GM23338 (cell line): Measurements from ENCODE around the gene ANAPC2. TPM values are rescaled to one million over a fixed set of nuclear protein-coding genes. Genes with fewer than 3 reads are reported as not detected.
A peak's percentile ranks its signal among the peaks of the same experiment; 100 is the strongest.

Experiments used
- ATAC-seq: fragments of 200-7000 bp; cut with Tn5 transposase; 3 replicates; pipeline ENCODE4 v1.9.1; 2020
- DNase-seq: peaks from one replicate; pipeline ENCODE4 v3.0.0-alpha.2; 2015; ENCODE audit warnings: low spot score
- H2AFZ ChIP-seq: fragments of 200-600 bp; sonication (generic); 2 replicates; pipeline ENCODE4 v1.8.0; 2016; ENCODE audit warnings: antibody characterized with exemption, mild to moderate bottlenecking, moderate library complexity
- H3F3A ChIP-seq: fragments of 200-600 bp; sonication (generic); replicated peaks from 2 replicates; pipeline ENCODE4 v1.8.0; 2017; ENCODE audit warnings: antibody characterized with exemption, mixed run types, low read depth
- H3K27ac ChIP-seq: fragments of 200-600 bp; sonication (generic); 2 replicates; pipeline ENCODE4 v1.6.1; 2016; ENCODE audit warnings: low read depth
- H3K27me3 ChIP-seq: fragments of 200-600 bp; sonication (generic); 2 replicates; pipeline ENCODE4 v1.8.0; 2016; ENCODE audit warnings: mild to moderate bottlenecking, mixed run types, moderate library complexity; ENCODE audit not compliant: insufficient read depth
- H3K36me3 ChIP-seq: fragments of 200-600 bp; sonication (generic); 2 replicates; pipeline ENCODE4 v1.8.0; 2016; ENCODE audit warnings: mild to moderate bottlenecking; ENCODE audit not compliant: insufficient read depth
- H3K4me1 ChIP-seq: fragments of 200-600 bp; sonication (generic); 2 replicates; pipeline ENCODE4 v1.8.0; 2016; ENCODE audit warnings: mild to moderate bottlenecking, moderate library complexity; ENCODE audit not compliant: insufficient read depth
- H3K4me2 ChIP-seq: fragments of 200-600 bp; sonication (generic); 2 replicates; pipeline ENCODE4 v1.7.1; 2017; ENCODE audit warnings: mixed run types
- H3K4me3 ChIP-seq: fragments of 200-600 bp; sonication (generic); 2 replicates; pipeline ENCODE4 v1.6.1; 2016; ENCODE audit warnings: mixed run types
- H3K79me2 ChIP-seq: fragments of 200-600 bp; sonication (generic); replicated peaks from 2 replicates; pipeline ENCODE4 v1.8.0; 2017; ENCODE audit warnings: mild to moderate bottlenecking; ENCODE audit not compliant: insufficient read depth
- H3K9me2 ChIP-seq: fragments of 200-600 bp; sonication (generic); 2 replicates; pipeline ENCODE4 v1.8.0; 2017; ENCODE audit not compliant: insufficient read depth
- H4K20me1 ChIP-seq: fragments of 200-600 bp; sonication (generic); replicated peaks from 2 replicates; pipeline ENCODE4 v1.8.0; 2017; ENCODE audit warnings: mild to moderate bottlenecking; ENCODE audit not compliant: insufficient read depth
- H3K27ac Mint-ChIP-seq: 2 replicates; pipeline ENCODE4 v1.8.0; 2020; ENCODE audit warnings: inconsistent platforms, mild to moderate bottlenecking, moderate library complexity, mixed read lengths
- H3K27me3 Mint-ChIP-seq: 3 replicates; pipeline ENCODE4 v1.8.0; 2022; ENCODE audit warnings: low read depth, mild to moderate bottlenecking, moderate library complexity, mixed read lengths, inconsistent platforms; ENCODE audit not compliant: insufficient read depth, poor library complexity
- H3K36me3 Mint-ChIP-seq: 3 replicates; pipeline ENCODE4 v1.8.0; 2021; ENCODE audit warnings: low read depth, mild to moderate bottlenecking, inconsistent platforms, moderate library complexity, mixed read lengths
- H3K4me1 Mint-ChIP-seq: 3 replicates; pipeline ENCODE4 v1.8.0; 2020; ENCODE audit warnings: mild to moderate bottlenecking, inconsistent platforms, mixed read lengths
- H3K4me3 Mint-ChIP-seq: 3 replicates; pipeline ENCODE4 v1.8.0; 2021; ENCODE audit warnings: moderate library complexity, mild to moderate bottlenecking, inconsistent platforms, mixed read lengths
- H3K9me3 Mint-ChIP-seq: 3 replicates; pipeline ENCODE4 v1.8.0; 2020; ENCODE audit warnings: moderate library complexity, mild to moderate bottlenecking, inconsistent platforms, mixed read lengths
- CTCF ChIP-seq, 2 experiments: fragments of 200-600 bp in 1 of 2; sonication (generic) in 1 of 2; conservative IDR thresholded peaks; 2 replicates each; pipeline versions ENCODE4 v1.5.1 to v1.6.1; 2016 to 2017; ENCODE audit warnings: antibody characterized with exemption in 2 of 2, low read depth in 2 of 2, mild to moderate bottlenecking in 2 of 2, moderate library complexity in 1 of 2
- JUNB ChIP-seq: IDR thresholded peaks from one replicate; pipeline ENCODE4 v1.6.1; 2016; ENCODE audit warnings: antibody characterized with exemption; ENCODE audit not compliant: unreplicated experiment
- REST ChIP-seq: IDR thresholded peaks from one replicate; pipeline ENCODE4 v1.6.1; 2018; ENCODE audit warnings: antibody characterized with exemption; ENCODE audit not compliant: unreplicated experiment
- STAT1 ChIP-seq: IDR thresholded peaks from one replicate; pipeline ENCODE4 v1.6.1; 2016; ENCODE audit warnings: antibody characterized with exemption; ENCODE audit not compliant: unreplicated experiment
- ZNF462 ChIP-seq: fragments of 250-450 bp; sonication (Bioruptor Pico); IDR thresholded peaks from 2 replicates; pipeline ENCODE4 v1.5.0; 2020; ENCODE audit warnings: mild to moderate bottlenecking, moderate library complexity
- polyA plus RNA-seq: library from polyadenylated mRNA; unstranded; fragments of >200 nt; fragmentation: Nextera tagmentation; extraction: Ambion mirVana; gene quantifications from 2 replicates; pipeline ENCODE4 v1.2.1, GENCODE V29; 2016
- total RNA-seq: library from RNA; depleted of rRNA; stranded (reverse); fragments of >200 nt; shearing (Covaris generic); gene quantifications from 2 replicates; pipeline ENCODE4 v1.2.3, GENCODE V29; 2014
- TF ChIP-seq, protein P1 (sequence below): IDR thresholded peaks from 2 replicates; pipeline ENCODE4 v1.6.1; 2016; ENCODE audit warnings: antibody characterized with exemption

ANAPC2 gene
- total and polyA plus RNA-seq, 2 experiments from 2014 or later = 16.4 to 42.9 TPM

DNA sequence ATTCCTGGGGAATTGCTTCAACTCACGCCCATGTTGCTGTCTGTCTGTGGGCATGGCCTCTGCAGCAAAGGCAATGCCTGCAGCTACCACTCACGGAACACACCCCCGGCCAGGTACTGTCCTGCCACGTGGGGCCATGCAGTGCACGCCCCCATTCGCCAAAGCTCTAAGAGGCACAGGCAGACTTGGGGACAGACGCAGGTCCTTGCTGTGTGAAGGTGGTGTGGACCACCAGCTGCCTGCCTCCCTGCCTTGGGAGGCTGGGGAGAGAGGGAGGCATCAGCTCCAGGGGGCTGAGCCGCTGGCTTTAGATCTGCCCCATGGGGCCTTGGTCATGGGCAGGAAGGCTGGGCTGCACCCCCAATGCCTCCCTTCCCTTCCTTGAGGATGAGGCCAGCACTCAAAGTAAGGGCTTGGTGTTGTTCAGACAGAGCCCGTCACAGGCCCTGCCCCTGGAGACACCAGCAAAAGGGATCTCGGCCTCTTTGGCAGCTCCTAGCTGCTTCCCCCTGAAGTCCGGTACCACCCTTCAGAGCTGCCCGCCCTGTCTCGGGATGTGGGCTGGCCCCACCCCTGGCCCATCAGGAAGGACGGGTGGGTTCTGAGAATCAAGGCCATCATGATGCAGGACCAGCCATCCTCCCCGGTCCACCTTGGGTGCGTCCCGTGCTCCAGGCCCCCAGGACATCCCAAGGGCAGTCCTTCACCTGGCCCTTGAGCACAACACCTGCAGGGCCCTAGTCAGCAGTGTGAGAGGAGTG, 47.1 kb downstream of the ANAPC2 start (continued):
- TF ChIP-seq ZNF462 (CRISPR knock-in tag) (no peak), STAT1 (no peak), JUNB (no peak)

GRCh38 chr9:137140151-137141012, 48.0 kb downstream of the ANAPC2 start:
- Histone ChIP-seq H3K9me2 (no peaks in the 10 kb centered on the region), H3K79me2 (no peaks in the 10 kb centered on the region), H3K27me3 (peaks cover 48% of the 10 kb centered on the region), H4K20me1 (no peaks in the 10 kb centered on the region), H2AFZ (no peak overlapping the region), H3F3A (no peaks in the 10 kb centered on the region), H3K27ac (no peak overlapping the region), H3K36me3 (no peaks in the 10 kb centered on the region), H3K4me2 (no peak overlapping the region), H3K4me3 (no peak overlapping the region), H3K4me1 (peaks cover 12% of the 10 kb centered on the region)
- Mint-ChIP-seq H3K36me3 (no peaks in the 10 kb centered on the region), H3K27me3 (peaks cover 63% of the 10 kb centered on the region), H3K9me3 (no peaks in the 10 kb centered on the region), H3K27ac (no peak overlapping the region), H3K4me3 (no peak overlapping the region), H3K4me1 (peaks cover 10% of the 10 kb centered on the region)
- ATAC-seq (no peak), DNase-seq (no peak)
- TF ChIP-seq CTCF (conservative IDR thresholded peaks at IDR 0.05; ENCODE audit: low read depth in 2 of 2) (no peak), REST (peak; percentile 13)
- TF ChIP-seq, protein P1, sequence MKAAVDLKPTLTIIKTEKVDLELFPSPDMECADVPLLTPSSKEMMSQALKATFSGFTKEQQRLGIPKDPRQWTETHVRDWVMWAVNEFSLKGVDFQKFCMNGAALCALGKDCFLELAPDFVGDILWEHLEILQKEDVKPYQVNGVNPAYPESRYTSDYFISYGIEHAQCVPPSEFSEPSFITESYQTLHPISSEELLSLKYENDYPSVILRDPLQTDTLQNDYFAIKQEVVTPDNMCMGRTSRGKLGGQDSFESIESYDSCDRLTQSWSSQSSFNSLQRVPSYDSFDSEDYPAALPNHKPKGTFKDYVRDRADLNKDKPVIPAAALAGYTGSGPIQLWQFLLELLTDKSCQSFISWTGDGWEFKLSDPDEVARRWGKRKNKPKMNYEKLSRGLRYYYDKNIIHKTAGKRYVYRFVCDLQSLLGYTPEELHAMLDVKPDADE = no peak
